Keratinocyte (primary cell): ENCODE results near the gene GALNT2.

Experiments used
- CTCF ChIP-seq, 3 experiments: IDR thresholded peaks in 1 of 3; conservative IDR thresholded peaks in 1 of 3; optimal IDR thresholded peaks in 1 of 3; 2 replicates in 2 of 3; 3 replicates in 1 of 3; pipeline versions ENCODE3 to v1.5.1; 2011; ENCODE audit warnings: low read length in 3 of 3, mild to moderate bottlenecking in 3 of 3, moderate library complexity in 2 of 3, control low read depth in 1 of 3, inconsistent platforms in 1 of 3; ENCODE audit not compliant: insufficient read depth in 2 of 3; ENCODE audit errors: extremely low read depth in 1 of 3
- EZH2 ChIP-seq: IDR thresholded peaks from one replicate; pipeline ENCODE4 v1.6.1; 2012; ENCODE audit warnings: inconsistent platforms, mild to moderate bottlenecking, low read length, moderate library complexity

GRCh38 chr1:230040440-230040839 is 26.6 kb upstream of the GALNT2 start:
- TF ChIP-seq CTCF (optimal IDR thresholded peaks at IDR 0.05 in 1 of 3, IDR thresholded peaks at IDR 0.05 in 1 of 3, conservative IDR thresholded peaks at IDR 0.05 in 1 of 3; ENCODE audit: extremely low read depth in 1 of 3, insufficient read depth in 2 of 3, low read length in 3 of 3): no peak
- TF ChIP-seq EZH2: no peak
